Astrocyte of the cerebellum (primary cell): ENCODE data around the gene GCLC.
"Not testable (repeated sequence)": the region's sequence is repeated elsewhere in the genome, so short reads cannot be mapped to it uniquely, and the experiment has no call there.

Experiments used
- DNase-seq: peaks from one replicate; pipeline ENCODE4 v3.0.0-alpha.2; 2011; ENCODE audit warnings: low read depth
- H3K4me3 ChIP-seq: 2 replicates; pipeline ENCODE4 v1.5.1; 2011; ENCODE audit warnings: mild to moderate bottlenecking, low read depth, low read length, moderate library complexity
- CTCF ChIP-seq: IDR thresholded peaks from 2 replicates; pipeline ENCODE4 v1.5.1; 2012; ENCODE audit warnings: low read length, low read depth, moderate library complexity, mild to moderate bottlenecking; ENCODE audit errors: missing control alignments
- in situ Hi-C: cut with HindIII; loops from 2 replicates; pipeline ENCODE4 v1.10.0; 2017; ENCODE audit warnings: low sequenced_read_pairs

Gene GCLC

GRCh38 chr6:53486679-53487078, 58.2 kb downstream of the GCLC start:
- no peak for TF ChIP-seq CTCF
- no peak for DNase-seq
- in situ Hi-C loops, result no loop called here
- no peak overlapping the region for H3K4me3 ChIP-seq

GRCh38 chr6:53484476-53485280, 60.2 kb downstream of the GCLC start:
- H3K4me3 ChIP-seq, result no peak overlapping the region
- peak; percentile 75 for DNase-seq
- in situ Hi-C loops, result loop anchor here (5.0 kb wide), 1 partner anchor 317 kb away; no protein-coding TSS in a partner anchor
- peak; percentile 93 for TF ChIP-seq CTCF

GRCh38 chr6:53483423-53484353, 61.2 kb downstream of the GCLC start:
- TF ChIP-seq CTCF, result no peak
- in situ Hi-C loops, result loop anchor here (5.0 kb wide), 1 partner anchor 316 kb away; no protein-coding TSS in a partner anchor
- DNase-seq, result no peak
- no peak overlapping the region for H3K4me3 ChIP-seq

GRCh38 chr6:53481323-53481722, 63.6 kb downstream of the GCLC start:
- DNase-seq, result no peak
- no peak overlapping the region for H3K4me3 ChIP-seq
- TF ChIP-seq CTCF, result no peak
- in situ Hi-C loops, result loop anchor here (5.0 kb wide), 1 partner anchor 314 kb away; no protein-coding TSS in a partner anchor

- in situ Hi-C loops, result loop anchor here (5.0 kb wide), 1 partner anchor 313 kb away; no protein-coding TSS in a partner anchor
- not testable (repeated sequence) for H3K4me3 ChIP-seq, DNase-seq
Observed at GRCh38 chr6:53480774-53481173, 64.1 kb downstream of the GCLC start.

- H3K4me3 ChIP-seq, result no peak overlapping the region
- no peak for DNase-seq
- in situ Hi-C loops, result loop anchor here (5.0 kb wide), 1 partner anchor 313 kb away; no protein-coding TSS in a partner anchor
- TF ChIP-seq CTCF, result no peak
Observed at GRCh38 chr6:53479871-53480270, 65.0 kb downstream of the GCLC start.
